Hepatocyte (in vitro differentiated cells): ENCODE results near the gene SYNGR1.

Experiments used
- CTCF ChIP-seq: fragments of 200-600 bp; sonication (generic); IDR thresholded peaks from 2 replicates; pipeline ENCODE4 v1.5.1; 2016; ENCODE audit warnings: antibody characterized with exemption, mild to moderate bottlenecking; ENCODE audit not compliant: poor library complexity
- EZH2 ChIP-seq: fragments of 200-600 bp; sonication (generic); IDR thresholded peaks from 2 replicates; pipeline ENCODE4 v1.6.1; 2016; ENCODE audit warnings: antibody characterized with exemption, mild to moderate bottlenecking, borderline replicate concordance

- TF ChIP-seq CTCF (no peak), EZH2 (no peak)
These were observed 59.0 kb downstream of the SYNGR1 start for GRCh38 chr22:39408807-39409206.
